NCI-H2227 treated with DMSO at 0.1 percent for 48 hours (cell line): ENCODE measurements around the gene GEMIN5.
A peak's percentile ranks its signal among the peaks of the same experiment; 100 is the strongest.
"Not testable (repeated sequence)": the region's sequence is repeated elsewhere in the genome, so short reads cannot be mapped to it uniquely, and the experiment has no call there.

Source experiments
- DNase-seq: peaks from one replicate; lab custom pipeline; 2025; lab: John Stamatoyannopoulos, UW

Gene GEMIN5

DNA sequence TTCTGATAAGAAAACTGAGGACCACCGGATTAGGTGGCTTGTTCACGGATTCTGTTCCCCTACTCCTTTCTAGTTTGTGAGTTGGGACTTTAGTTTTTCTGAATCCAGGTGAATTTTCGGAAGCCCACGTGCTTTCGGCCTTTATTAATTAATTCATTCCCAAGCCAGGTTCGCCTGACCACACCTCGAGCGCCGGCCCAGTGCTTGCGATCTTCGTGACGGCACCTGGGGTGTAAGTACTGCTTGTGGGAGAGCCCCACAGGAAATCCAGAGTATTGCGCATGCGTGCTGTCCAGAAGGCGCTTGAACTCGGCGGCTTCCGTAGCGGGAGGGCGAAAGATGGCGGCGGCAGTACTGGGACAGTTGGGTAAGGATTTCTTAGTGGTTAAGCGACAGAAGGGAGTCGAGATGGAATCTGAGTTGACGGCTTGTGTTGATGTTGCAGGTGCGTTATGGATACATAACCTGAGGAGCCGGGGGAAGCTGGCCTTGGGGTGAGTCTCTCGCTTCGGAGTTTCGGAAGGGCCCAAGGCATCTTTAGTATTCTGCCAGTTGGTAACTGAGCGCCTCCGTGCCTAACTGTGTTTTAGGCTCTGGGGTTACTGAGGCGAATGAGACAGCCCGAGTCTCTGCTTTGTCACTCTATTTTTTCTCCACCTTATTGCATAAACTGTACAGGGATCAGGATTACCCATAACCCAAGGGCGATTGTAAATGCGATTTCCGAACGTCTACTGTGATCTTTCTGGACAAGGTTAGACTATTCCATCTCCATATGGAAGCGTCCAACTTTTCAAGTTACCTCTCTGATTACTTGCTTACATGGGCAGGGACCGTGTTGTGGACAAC, 3.0 kb upstream of the GEMIN5 start, which contains the start of gene MRPL22:
MRPL22 (plus strand) TSS at position 302 of the 849 bp plus-strand sequence; CDS start at position 340, 38 bp downstream.
- peak; percentile 89 for DNase-seq

DNA sequence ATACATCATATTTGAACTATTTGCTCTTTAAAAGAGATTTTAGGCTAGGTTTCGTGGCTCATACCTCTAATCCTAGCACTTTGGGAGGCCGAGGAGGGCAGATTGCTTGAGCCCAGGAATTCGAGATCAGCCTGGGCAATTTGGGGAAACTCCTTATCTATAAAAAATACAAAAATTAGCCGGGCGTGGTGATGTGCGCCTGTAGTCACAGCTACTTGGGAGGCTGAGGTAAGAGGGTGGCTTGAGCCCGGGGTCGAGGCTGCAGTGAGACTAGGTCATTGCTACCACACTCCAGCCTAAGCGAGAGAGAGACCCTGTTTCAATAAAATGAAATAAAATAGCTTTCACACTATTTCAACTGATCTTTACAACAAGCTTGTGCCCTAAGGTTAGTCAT, 2.4 kb upstream of the GEMIN5 start:
- no peak for DNase-seq

DNA sequence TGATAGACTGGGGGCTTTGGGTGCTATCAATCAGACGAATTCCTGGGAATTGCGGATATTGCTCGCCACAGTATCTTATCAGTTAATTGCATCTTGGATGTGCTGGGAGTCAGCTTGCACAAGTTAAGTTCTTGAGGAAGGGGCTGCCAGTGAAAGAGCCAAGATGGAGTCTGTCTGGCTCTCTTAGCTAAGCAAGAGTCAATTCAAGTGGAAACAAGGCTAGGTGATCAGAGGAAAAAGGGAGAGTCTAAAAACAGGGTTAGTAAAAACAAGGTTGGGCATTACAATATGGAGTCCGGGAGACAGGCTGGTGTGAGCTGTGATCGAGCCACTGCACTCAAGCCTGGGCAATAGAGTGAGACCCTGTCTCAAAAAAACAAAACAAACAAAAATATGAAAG, 1.4 kb upstream of the GEMIN5 start:
- DNase-seq, result not testable (repeated sequence)

DNA sequence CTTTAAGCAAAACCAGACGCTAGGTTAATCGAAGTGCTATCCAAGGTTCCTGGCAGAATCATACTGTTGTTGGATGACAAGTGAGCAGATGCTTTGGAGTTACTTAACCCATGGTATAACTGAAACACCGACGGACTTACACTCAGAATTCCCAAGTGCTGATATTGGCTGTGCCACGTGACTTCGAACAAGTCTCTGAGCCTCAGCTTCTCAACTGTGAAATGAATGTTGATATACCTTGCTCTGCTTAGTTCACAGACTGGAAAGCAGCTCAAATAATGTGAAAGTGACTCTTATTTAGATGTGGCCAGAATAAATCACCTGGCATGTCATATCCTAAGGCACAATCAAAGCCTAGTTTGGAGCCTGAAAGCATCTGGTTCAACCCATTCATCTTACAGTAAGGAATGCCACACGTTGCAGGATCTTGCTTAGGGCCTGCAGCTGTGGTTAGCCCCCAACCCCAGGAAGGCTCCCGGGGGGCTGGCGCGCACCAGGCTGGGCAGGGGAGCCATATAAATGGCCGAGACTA, 759 bp downstream of the GEMIN5 start:
- DNase-seq, result no peak

DNA sequence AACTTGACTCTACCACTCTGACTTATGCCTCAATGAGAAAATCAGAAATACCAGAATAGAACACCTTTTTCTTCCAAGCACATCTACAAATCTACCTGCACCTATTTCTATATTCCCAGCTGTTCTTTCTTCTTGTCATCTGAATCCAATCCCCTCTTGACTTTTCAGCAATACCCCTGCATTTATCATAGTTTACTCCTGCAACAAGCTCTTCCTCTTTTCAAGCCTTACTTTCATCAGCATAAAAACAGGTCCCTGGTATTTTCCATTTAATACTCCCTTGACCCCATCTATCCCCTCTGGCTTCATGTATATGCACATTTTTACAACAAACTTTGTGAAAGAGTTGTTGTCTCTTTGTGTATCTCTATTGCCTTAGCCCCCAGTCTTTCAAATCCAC, 3.1 kb downstream of the GEMIN5 start:
- DNase-seq, result no peak

DNA sequence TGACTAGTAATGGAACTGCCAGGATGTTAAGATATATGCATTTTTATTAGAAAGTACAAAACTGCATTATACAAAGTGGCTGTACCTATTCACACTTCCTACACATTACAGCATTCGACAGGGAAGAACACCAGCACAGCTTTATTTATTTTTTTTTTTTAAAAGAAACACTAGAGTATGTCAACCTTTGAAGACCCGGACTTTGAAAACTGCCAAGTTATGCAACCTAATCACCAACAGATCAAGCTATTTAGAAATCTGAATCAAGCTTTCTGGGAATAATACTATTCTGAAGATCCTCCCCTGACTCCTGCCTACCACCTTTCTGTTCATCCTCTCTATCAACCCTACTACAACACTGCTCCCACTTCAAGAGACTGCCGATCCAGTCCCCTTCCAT, 4.5 kb downstream of the GEMIN5 start:
- DNase-seq, result no peak

DNA sequence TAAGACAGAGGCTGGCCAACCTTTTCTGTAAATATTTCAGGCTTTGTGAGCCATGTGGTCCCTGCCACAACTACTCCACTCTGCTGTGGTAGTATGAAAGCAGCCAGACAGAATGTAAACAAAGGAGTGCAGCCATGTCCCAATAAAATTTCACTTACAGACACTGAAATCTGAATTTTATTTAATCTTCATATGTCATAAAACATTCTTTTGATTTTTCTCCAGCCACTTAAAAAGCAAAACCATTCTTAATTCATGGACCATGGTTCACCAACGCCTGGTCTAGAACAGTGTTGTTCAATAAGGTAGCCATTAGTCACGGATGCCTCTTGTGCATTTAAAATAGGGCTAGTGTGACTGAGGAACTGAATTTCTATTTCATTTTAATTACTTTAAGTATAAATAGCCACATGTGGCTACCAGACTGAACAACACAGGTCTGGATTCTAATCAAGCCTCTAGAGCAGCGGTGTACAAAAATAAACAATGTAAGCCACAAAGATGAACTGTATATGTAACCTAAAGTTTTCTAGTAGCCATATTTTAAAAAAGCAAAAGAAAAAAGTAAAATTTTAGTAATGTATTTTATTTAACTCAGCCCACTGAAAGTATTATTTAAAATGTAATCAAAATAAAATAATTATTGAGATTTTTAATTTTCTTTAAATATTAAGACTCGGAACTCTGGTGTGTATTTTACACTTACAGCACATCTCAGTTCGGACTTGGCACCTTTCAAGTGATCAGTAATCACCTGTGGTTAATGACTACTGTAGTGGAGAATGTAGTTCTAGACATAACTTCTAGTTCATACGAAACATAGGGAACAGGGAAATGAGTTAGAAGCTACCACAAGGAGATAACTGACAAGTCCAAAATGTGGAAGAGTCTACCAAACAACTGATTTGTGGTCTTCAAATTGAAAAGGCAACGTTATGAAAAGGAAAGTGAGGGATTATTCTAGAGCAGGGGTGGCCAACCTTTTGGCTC, 14.3 kb downstream of the GEMIN5 start:
- no peak for DNase-seq

DNA sequence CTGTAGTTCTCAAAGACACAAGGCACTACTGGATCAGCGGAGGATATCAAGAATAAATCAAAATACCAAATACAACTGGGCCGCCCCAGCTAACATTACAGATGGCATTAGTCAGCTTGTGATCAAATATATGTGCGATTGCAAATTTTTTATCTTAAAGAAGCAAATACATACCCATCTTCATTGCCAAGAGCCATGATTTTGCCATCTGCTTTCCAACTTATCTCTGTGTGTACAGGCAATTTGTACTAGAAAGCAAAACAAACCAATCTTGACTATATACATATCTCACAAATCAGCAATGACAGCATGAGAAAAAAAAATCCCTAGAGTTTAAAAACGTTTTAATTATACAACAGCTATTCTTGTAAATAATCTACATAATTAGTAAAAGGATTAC, 20.3 kb downstream of the GEMIN5 start:
- no peak for DNase-seq

DNA sequence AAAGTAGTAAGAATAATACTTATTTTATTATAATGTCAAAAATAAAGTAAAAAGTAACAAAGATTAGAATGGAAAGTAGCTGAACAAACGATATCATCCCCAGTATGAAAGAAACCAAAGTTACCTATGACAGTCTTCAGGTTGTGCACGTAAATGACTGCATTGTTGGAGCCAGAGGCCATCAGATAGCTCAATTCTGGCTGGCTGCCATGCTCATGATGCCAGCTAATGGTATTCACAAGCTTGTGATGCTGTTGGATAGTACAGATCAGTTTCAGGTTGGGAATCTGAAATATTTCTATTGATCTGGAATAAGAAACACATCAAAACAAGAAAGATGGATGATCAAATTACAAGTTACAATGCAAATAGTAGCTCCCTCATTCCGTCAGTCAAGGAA, 21.1 kb downstream of the GEMIN5 start:
- no peak for DNase-seq

DNA sequence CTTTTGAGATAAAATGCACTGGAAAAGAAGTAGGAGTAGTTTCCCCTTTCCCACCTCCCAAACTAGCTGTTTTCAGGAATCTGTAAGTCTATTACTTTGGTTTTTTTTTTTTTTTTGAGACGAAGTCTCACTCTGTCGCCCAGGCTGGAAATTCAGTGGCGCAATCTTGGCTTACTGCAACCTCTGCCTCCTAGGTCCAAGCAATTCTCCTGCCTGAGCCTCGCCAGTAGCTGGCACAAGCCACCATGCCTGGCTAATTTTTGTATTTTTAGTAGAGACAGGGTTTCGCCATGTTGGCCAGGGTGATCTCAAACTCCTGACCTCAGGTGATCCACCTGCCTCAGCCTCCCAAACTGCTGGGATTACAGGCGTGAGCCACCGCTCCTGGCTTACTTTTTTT, 32.4 kb downstream of the GEMIN5 start:
- not testable (repeated sequence) for DNase-seq

DNA sequence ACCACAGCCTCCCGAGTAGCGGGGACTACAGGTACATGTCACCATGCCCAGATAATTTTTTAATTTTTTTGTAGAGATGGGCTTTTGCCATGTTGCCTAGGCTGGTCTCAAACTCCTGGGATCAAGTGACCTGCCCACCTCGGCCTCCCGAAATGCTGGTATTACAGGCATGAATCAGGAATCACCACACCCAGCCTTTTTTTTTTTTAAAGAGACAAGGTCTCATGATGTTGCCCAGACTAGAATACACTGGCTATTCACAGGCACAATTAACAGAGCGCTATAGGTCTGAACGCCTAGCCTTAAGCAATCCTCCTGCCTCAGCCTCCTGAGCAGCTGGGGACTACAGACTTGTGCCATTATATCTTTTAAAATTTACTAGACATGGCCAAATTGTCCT, 36.1 kb downstream of the GEMIN5 start:
- no peak for DNase-seq

DNA sequence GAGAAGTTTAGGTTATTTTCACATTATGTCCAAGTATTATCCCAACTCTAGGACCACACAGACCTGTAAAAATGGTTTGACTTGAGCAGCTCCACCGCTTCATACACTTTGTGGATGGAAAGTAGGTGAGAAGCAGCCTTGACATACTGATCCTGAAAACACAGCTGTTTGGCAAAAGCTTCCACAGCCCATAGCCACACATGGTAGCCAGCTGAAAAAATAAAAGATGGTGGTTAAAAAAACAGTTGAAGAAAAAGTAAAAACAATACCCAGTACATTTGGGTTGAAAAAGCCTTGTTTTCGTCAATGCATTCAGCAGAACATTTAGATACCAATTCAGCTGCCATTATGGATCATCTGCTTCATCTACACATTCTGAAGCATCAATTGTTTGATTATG, 36.7 kb downstream of the GEMIN5 start:
- no peak for DNase-seq

DNA sequence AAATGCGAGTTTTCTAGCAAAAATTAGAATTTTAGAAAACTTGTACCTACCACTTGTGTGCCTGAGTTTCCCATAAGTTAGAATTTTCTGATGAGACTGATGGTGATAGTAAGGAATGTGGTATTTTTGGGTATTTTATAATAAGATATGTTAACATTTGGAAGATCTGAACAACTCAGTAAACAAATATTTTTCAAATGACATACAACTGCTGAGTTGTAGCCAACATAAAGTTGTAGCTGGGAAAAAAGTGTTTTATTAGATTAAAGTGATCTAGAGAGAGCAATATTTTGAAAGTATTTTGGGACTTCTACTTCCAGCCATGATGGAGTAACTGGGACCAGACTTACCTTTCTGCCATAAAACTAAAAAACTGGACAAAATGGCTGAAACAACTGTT, 37.9 kb downstream of the GEMIN5 start:
- no peak for DNase-seq

DNA sequence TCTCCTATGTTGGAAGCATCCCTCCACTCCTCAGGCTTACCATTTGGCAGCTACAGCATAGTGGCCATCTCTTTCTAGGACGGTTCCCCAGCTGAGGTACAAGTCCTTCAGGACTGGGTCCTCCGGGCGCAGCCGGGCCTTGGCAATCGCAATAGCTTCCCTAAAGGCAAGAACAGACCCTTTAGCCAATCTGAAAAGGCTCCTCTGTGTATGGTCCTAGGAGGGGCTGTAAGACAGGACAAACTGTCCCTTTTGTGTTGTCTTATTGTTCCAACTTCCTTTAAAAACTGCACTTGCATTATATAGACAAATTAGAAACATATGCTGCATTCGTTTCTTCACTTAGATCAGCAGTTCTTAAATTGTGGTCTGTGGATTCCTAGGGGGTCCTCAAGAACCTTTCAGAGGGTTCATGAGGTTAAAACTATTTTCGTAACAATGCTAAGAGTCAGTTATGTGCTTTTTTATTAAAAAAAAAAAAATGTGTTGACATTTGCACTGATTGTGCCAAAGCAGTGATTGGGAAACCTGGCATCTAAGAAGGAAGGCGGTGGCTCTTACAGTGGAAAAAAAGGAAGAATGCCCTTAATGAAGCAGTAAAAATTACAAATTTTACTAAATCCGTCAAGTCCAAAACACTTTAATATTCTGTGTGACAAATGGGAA, 38.7 kb downstream of the GEMIN5 start:
- DNase-seq, result no peak

DNA sequence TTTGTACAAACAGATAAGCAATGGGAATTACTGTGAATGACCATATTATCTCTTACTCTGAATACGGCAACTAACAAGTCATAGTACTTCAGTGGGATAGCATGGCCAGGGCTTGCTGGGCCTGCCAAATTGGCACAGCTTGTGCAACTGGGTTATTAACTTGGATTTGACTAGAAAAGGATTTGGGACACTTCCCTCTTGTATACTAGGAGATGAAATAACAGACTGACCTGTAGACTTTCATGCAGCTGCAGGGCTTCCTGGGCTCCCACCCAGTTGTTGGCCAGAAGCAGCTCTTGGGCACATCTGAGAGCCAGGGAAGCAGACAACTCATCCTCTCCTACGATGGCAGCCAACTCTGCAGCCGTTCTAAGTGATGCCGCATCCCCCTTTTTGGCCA, 39.8 kb downstream of the GEMIN5 start:
- DNase-seq, result no peak

DNA sequence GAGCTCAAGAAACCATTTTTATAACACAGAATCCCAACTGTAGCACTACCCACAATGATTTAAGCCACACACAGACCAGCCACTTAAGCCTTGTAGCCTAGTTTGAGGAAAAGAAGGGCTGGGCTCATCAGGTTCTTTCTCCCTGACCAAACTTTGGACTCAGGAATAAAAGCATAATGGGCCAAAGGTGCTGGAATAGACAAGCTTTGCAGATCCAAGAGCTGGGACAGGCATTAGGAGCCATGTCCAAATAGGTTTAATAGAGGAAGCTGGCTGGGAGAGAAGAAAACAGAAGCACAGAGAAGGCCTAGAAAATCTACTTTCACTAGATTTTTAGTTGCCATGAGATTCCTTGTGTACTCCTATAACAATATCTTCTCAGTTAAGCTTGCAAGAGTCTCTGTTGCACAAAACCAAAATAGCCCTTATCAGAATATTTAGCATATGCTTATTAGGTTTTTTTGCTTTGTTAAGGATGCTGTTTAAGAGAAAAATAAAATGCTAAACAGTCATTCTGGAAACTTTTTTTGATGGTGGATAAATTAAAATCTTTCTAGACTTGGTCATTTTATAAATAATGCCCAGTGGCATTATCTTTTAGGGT, 41.3 kb downstream of the GEMIN5 start:
- no peak for DNase-seq

DNA sequence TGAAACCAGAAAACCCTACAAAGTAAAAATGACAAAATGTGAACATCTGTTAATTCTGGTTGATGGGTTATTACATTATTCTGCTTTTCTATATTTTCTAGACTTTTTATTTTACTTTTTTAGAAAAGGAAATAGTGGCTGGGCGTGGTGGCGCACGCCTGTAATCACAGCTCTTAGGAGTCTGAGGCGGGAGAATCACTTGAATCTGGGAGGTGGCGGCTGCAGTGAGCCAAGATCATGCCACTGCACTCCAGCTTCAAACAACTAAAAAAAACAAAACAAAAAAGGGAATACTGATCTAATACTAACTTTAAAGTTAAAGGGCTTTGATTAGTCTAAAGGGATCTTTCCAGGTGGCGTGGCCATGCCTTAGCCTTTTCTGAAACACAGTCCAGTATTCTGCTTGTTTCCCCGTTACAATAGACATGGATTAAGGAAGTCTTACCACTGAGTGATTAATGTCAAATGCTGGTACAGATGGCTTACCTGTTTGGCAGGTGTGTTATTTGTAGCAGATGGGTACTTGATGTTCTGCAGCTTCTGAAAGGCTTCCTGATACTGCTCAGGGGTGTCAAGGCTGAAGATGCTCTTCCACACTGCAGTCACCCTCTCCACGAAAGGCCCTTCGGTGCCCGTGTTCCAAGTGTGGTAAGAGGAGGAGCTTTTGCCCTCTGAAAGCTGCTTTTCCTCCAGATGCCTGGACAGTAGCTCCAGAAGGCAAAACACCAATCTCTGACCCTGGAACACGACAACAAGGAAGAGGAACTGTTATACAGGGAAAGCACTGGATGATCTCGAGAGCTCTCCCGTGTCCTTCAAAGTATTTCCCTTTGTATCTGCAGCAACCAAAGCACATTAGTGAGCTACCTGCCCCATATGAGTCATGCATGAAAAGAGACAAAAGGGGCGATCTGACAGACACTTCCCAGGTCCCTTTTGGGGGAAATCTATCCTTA, 42.1 kb downstream of the GEMIN5 start:
- peak; percentile 1 for DNase-seq

DNA sequence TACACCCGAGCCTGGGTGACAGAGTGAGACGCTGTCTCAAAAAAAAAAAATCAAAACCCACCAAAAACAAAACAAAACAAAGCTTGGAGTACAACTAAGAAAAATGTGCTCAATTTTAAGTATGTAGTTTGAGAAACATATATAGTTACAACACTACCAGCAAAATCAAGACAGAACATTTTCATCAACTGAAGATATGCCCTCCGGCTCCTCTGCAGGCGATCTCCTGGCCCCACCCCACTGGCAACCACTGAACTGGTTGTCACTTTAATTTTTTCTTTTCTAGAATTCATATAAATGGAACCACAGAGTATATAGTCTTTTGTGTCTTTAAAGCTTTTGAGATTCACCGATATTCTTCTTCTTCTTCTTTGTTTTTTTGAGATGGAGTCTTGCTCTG, 44.6 kb downstream of the GEMIN5 start:
- no peak for DNase-seq

DNA sequence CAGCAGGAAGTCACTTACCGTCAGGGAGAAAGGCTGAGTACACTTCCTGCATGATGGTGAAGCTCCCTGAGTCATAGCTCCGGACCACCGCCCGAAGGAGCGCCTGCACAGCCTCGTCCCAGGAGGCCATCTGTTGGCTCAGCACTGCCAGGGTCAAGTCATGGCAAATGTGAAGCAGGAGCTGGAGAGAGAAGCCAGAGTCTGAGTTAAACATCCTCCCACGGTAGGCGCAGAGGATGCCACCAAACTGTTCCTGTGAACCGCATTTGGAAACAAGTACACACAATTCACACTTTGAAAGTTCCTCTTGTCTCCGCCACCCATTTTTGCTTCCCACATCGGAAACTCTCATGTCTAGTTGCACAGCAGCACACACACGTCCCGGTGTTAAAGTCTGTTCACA, 45.6 kb downstream of the GEMIN5 start:
- DNase-seq, result no peak

DNA sequence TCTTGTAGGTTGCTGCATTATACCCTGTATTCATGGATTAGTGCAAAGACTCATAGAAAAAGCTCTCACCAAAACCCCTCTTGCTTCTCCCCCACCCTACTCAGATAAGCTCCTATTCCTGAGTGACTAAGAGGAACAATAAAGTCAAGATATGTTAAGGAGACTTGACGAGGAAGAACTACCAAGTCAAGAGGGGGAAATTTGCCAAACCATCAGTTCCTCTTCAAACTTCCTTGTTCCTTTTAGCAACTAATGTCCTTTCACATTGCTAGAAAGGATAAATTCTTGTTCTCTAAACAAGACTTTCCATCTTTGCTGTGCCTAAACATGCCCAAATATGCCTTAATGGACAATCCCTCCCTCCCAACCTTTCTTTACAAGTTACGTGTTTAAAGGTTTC, 52.6 kb downstream of the GEMIN5 start:
- DNase-seq, result no peak
